Stimulated activated CD4-positive, alpha-beta T cell treated with anti-CD3 and anti-CD28 coated beads, Interleukin-1b, Interleukin-23, amount 100 ng/mL, for 4 hours (primary cell): ENCODE measurements around the gene FAR2.

Experiments
- DNase-seq, 2 donors: peaks; one replicate each; pipeline ENCODE4 v3.0.0-alpha.2; 2020; ENCODE audit warnings: low read depth in 2 of 2

The FAR2 gene

DNA sequence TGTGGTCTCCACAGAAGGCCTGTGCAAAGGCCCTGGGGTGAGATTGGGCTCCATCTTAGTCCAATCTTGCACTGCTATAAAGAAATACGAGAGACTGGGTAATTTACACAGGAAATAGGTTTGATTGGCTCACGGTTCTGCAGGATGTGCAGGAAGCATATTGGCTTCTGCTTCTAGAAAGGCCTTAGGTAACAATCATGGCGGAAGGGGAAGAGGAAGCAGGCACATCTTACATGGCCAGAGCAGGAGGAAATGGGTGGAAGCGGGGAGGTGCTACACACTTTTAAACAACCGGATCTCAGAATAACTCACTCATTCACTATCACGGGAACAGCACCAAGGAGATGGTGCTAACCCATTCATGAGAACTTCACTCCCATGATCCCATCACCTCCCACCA is 55.4 kb downstream of the FAR2 start:
- DNase-seq = no peak

DNA sequence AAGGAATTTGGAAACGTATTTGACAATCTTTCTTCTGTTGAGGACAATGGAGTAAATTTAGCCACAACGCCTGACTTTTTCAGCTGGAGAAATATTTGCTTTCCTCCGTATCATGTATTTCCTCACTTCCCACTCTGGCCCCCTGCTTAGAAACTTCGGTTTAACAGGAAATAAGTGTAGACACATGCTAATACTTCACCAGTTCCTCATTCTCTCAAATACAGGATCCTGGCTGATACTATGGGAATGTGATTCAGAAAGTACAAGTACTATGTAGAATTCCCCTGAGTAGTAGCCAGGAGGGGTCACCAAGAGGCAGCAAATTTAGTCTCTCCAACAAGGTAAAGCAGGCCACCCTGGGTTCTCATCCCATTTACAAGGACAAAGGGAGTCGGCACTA is 58.0 kb downstream of the FAR2 start:
- no peak for DNase-seq

DNA sequence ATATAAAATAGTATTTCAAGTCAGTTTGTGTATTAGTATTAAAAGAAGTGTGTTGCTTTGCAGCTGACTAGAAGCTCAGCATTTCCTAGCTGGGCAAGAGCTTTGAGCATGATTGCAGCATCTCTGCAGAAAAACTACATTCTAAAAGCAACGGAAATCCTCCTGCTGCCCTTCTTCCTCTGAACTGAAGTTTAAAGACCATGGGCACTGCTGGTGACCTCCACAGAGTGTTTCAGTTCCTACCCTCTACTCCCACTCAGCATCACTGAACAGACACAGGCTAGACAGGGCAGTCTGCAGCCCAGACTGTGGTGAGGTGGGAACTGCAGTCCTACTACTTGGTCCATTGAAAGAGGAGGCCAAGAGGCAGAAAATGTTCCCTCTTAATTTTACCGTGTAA is 59.0 kb downstream of the FAR2 start:
- no peak for DNase-seq

GRCh38 chr12:29208936-29209701 is 60.0 kb downstream of the FAR2 start:
- DNase-seq = no peak

- DNase-seq = no peak
These were observed 62.6 kb downstream of the FAR2 start for GRCh38 chr12:29211696-29212095.

DNA sequence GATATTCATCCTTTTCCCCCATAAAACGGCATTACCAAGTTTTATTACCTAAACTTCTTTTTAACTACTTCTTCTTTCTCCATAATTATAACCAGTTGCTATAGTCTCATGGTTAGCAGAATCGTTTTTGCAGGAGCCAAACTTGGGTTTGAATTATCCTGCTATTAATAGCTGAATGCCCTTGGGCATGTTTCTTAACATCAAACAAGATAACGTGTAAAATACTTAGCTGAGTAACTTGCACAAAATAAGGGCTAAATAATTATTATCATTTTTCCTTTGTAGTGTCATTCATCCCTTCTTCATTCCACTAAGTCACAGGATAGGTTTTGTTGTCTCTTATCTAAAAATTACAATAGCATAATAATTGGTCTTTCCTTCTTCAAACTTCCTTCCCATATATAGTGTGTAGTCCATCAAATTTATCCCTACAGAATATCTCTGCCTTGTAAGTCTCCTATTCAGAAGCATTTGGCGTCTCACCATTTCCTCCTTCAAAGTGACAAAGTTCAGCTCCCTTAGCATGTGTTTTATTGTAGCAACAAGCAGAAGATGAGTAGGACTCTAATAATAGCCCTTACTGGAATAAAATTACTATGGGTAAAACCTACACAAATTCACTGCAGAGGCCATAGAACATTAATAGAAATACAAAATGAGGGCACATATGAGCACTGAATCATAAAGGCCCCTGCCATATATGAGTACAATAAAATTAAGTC is 63.8 kb downstream of the FAR2 start:
- DNase-seq = no peak

DNA sequence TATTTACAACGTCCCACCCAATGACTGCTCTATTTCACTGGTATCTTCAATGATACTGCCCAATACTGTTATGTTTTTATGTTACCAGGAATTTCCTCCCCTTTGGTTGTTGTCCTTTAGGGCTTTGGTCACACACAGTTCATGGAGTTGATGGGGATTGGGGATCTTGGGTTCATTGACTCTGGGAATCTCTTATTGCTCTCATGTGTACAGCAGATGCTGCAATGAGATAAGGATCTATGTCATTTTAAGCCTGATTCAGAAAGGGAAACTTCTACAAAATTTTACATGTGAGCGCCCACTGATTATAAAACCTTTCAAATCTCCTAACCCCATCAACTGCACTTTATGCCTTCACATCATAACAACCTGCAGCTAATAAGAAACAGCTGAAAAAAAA is 67.2 kb downstream of the FAR2 start:
- DNase-seq = no peak

DNA sequence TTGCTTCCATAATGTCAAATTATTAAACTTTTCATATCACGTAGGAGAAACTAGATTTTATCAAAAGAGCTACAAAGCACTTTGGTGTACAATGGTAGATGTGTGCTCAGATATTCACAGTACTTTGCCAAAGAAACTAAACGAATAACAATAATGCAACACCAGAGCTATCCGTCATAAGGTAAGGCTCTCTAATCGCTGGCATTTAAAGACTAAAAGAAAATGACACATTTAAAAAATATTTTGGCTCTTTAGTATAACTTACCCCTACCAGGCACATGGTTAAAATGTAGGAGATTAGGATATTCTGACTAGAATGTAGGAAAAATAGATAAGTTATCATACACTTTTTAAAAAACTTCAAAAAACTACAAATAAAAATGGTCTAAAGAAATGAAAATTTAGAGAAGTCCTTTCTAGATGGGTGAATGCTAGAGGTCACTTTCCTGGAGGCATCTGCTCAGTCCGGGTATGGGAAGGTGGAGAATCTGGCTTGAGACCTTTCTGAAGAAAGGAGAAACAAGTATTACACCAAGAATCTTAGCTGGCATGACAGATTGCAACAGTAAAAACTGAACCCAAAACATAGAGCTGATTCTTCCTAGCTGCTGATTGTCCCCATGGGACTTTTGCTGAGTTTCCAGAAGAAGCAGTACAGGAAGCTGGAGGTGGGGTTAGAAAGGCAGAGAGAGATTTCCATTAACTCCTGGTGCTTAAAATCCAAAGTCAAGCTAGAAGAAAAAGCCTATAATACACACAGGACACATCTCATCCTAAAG is 67.9 kb downstream of the FAR2 start:
- DNase-seq = no peak

DNA sequence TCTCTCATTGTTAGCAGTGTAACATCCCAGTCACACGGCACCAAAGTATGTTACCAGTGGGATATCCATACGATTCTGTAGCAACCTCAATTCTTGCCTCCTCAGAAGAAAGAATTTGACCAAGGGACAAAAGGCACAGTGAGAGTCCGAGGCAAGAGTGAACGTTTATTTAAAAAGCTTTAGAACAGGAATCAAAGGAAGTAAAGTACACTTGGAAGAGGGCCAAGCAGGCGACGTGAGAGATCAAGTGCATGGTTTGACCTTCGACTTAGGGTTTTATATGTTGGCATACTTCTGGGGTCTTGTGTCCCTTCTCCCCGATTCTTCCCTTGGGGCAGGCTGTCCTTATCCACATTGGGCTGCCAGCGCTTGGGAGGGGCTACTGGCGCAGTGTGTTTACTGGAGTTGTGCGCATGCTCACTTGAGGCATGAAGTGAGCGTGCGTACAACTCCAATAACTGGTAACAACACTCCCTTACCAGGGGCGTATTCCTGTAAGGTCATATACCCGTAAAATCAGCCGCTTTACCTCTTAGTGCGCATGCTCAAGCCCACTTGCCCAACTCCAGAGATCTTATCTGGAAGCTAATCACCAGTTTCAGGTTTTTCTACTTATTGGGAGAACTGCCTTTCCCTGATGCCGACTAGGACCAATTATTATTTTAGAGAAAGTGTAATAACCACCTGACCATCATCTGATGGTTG is 71.7 kb downstream of the FAR2 start:
- DNase-seq = no peak

- DNase-seq = no peak
These were observed 73.1 kb downstream of the FAR2 start for GRCh38 chr12:29222200-29222599.

- DNase-seq = no peak
These were observed 74.3 kb downstream of the FAR2 start for GRCh38 chr12:29223426-29223825.

DNA sequence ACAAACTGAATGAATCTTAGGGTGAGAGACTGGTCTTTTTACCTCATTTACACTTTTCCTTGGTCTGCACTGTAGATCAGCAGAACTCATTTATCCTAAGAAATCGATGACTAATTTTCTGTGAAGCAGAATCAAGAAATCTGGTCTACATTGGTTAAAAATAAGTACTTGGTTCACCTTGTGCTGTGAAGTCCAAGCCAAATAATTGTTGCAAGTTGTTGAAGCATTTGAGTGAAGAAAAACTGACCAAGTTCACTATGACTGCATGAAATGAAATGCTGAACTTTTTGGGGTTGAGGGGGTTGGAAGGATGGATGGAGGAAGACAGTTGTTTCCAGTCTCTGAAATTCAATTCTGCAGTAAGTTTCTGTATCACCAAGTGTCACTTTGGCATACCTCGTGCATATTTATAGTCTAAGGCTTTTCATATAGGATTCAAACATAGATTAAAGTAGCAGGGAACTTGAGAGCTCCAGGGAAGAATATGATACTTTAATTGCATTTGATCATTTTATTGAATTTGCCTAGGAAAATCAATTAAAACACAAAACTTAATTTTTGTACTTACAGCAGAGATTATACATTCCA is 75.0 kb downstream of the FAR2 start:
- DNase-seq = no peak

DNA sequence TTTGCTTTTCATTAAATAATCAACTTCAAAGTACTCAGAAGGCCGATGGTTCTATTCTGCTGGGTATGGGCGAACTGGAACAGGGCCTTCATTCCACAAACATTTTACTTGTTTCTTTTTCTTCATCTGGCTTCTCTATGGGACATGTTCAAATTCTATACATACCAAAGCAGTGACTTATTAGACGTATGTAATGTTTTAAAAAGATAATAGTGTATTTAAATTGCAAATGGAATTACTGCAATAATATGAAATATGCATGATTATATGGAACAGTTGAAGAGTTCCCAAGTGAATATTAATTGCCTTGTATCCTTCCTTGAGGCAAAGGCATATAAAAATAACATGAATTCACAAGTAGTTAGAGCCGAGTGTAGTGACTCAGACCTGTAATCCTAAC is 75.5 kb downstream of the FAR2 start:
- no peak for DNase-seq

DNA sequence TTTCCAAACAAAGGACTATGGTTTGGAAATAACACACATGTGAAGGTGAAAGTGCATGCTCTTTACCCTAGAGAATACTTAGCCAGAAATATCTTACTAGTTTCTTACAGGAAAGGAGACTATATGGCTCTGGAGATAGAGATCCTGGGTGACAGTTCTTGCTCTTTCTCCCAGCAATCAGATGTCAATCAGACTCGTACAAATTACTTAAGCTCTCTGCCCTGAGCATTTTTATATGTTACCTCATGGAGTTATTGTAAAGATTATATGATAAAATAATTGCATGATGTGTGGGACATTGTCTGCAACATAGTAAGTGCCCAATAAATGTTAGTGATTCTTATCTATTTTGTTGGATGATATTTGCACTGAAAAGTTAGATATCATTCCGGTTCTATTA is 76.8 kb downstream of the FAR2 start:
- no peak for DNase-seq

- DNase-seq = no peak
These were observed 77.5 kb downstream of the FAR2 start for GRCh38 chr12:29226616-29227015.

GRCh38 chr12:29228474-29229157 is 79.5 kb downstream of the FAR2 start:
- DNase-seq = no peak

DNA sequence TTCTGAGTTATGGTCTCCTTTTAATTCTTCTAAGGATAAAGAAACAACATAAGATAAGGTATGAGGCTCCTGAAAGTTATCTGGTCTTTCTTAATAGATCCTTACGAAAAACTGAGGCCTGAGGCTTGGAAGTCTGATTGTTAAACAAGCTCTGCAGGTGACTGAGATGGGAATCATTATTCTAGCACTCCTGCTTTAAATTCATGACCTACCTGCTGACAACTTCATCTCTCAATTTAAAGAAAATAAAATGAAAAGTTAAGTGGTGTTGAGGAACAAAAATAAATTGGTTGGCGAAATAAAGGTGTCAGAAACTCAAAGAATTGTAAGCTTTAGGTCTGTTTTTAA is 80.1 kb downstream of the FAR2 start:
- DNase-seq = no peak

- no peak for DNase-seq
These were observed 80.9 kb downstream of the FAR2 start for GRCh38 chr12:29229937-29230336.

- DNase-seq = no peak
These were observed 81.9 kb downstream of the FAR2 start for GRCh38 chr12:29230800-29231560.

GRCh38 chr12:29232086-29232485 is 83.0 kb downstream of the FAR2 start:
- DNase-seq = no peak
